H1 (cell line): Measurements from ENCODE around the gene ACTR5. TPM values are rescaled to one million over a fixed set of nuclear protein-coding genes. Genes with fewer than 3 reads are reported as not detected.

ENCODE experiments used
- ASH2L ChIP-seq: fragments of 200-600, 300-600 bp; sonication (generic); IDR thresholded peaks from one replicate; pipeline ENCODE4 v1.7.1; 2017; ENCODE audit warnings: low read length
- CTBP2 ChIP-seq: IDR thresholded peaks from 2 replicates; pipeline ENCODE4 v1.7.0; 2011; ENCODE audit warnings: borderline replicate concordance, mild to moderate bottlenecking, moderate library complexity, mixed read lengths, low read length; ENCODE audit not compliant: insufficient read depth, insufficient read length
- RNF2 ChIP-seq: fragments of 200-900, 300-1000 bp; sonication (generic); IDR thresholded peaks from 2 replicates; pipeline ENCODE4 v1.7.1; 2016; ENCODE audit warnings: borderline replicate concordance, low read depth, mild to moderate bottlenecking, antibody characterized with exemption, low read length; ENCODE audit not compliant: poor library complexity, severe bottlenecking; ENCODE audit errors: missing control alignments
- polyA plus RNA-seq, 7 experiments: library from polyadenylated mRNA; depleted of rRNA in 3 of 7; stranded (reverse) in 5 of 7; unstranded in 2 of 7; fragments of >200 nt in 5 of 7; fragments of 200-250 nt in 2 of 7; gene quantifications; 1 replicate in 5 of 7; 2 replicates in 1 of 7; 4 replicates in 1 of 7; pipeline versions ENCODE4 v1.2.1 to v1.2.3, GENCODE V29; 2011 to 2013; ENCODE audit warnings: missing spikeins in 2 of 7, mixed read lengths in 2 of 7
- total RNA-seq: library from RNA; stranded (reverse); fragmentation: NEBNext Ultra II Directional; extraction: Animal tissue kit (Norgen Biotek cat#: 25700); gene quantifications from 2 replicates; pipeline ENCODE4 v1.2.1, GENCODE V29; 2021
- TF ChIP-seq, protein P1 (sequence below), 3 experiments: IDR thresholded peaks; 1 replicate in 2 of 3; 2 replicates in 1 of 3; pipeline versions ENCODE4 v1.5.1 to v1.6.1; 2011; ENCODE audit warnings: low read length in 3 of 3, mild to moderate bottlenecking in 3 of 3, inconsistent platforms in 2 of 3, low read depth in 1 of 3, moderate library complexity in 1 of 3; ENCODE audit not compliant: insufficient read depth in 1 of 3; ENCODE audit errors: control extremely low read depth in 1 of 3

The ACTR5 gene
- total and polyA plus RNA-seq, 2 of the 8 experiments (the other 6 are each of a cell fraction or from before 2014, with no cell fraction given) = 10.4 to 14.4 TPM

DNA sequence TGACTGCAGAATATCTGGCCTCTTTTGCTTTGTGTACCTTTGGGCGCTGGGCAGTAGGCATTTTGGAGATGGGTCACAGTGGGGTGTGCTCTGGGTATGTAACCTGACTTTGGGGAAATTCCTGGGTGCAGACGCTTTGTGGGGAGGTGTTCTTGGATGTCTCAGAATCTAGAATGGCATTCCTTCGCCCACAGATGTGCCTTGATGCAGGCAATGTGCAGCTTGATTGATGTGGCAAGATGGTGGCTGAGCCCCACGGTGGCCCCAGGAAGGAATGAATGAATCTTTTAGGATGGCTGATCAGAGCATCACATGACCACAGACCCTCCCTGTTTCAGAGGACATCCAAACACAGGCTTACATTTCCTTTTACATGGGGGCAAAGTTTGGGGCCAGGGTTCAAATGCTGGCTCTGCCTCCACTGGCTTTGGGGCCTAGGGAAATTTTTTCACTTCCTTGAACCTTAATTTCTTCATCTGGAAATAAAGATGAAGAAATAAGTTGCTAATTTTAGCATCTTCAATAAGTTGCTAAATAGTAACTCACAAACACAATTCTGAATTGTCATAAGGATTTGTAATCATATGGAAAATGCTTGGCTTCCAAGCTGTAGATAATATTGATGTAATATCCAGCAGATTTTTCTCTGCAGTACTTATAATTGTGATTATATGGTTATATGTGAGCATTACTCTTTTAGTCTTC is 62.8 kb downstream of the ACTR5 start (continued):
- TF ChIP-seq, protein P1, sequence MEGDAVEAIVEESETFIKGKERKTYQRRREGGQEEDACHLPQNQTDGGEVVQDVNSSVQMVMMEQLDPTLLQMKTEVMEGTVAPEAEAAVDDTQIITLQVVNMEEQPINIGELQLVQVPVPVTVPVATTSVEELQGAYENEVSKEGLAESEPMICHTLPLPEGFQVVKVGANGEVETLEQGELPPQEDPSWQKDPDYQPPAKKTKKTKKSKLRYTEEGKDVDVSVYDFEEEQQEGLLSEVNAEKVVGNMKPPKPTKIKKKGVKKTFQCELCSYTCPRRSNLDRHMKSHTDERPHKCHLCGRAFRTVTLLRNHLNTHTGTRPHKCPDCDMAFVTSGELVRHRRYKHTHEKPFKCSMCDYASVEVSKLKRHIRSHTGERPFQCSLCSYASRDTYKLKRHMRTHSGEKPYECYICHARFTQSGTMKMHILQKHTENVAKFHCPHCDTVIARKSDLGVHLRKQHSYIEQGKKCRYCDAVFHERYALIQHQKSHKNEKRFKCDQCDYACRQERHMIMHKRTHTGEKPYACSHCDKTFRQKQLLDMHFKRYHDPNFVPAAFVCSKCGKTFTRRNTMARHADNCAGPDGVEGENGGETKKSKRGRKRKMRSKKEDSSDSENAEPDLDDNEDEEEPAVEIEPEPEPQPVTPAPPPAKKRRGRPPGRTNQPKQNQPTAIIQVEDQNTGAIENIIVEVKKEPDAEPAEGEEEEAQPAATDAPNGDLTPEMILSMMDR (IDR thresholded peaks at IDR 0.05; ENCODE audit: control extremely low read depth in 1 of 3, insufficient read depth in 1 of 3, low read depth in 1 of 3, low read length in 3 of 3) = no peak
- TF ChIP-seq RNF2 (no peak), ASH2L (no peak), CTBP2 (no peak)
- TF ChIP-seq, all 59 proteins: peak for 0
